Ramos (cell line): ENCODE data around the gene SMIM5.

Experiments used
- in situ Hi-C: fragments of 300-500 bp; cut with MboI; formaldehyde crosslinking; loops from one replicate; pipeline ENCODE4 v1.14.3; 2022; ENCODE audit warnings: low sequenced_read_pairs; ENCODE audit not compliant: unreplicated experiment

SMIM5 gene

DNA sequence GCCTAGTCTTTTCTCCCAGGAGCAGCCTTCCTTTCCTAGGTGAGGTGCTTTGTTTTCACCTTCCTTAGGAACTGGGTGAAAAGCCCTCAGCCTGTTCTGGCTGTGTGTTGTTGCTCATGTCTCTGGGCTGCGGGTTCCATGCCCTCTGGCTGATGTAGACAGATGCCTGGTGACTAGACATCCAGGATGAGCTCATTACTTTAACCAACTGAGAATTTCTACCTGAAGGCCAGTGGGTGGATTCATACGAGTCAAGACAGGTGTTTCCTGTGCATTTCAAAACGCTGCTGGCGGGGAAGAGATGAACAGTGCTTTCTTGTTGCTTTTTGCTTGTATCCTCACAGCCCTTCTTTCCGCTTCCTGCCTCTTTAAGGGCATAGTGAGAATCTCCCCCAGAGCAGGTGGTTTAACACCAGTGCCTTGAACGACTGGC lies 56.2 kb downstream of the SMIM5 start:
- in situ Hi-C loops, result no loop called here
